HFFc6 (cell line): Measurements from ENCODE around the gene VAMP3. TPM values are rescaled to one million over a fixed set of nuclear protein-coding genes. Genes with fewer than 3 reads are reported as not detected.

Experiments
- DNase-seq: peaks from one replicate; pipeline ENCODE4 v3.0.0-alpha.2; 2018
- H3K27ac Mint-ChIP-seq: 2 replicates; pipeline ENCODE4 v1.8.0; 2020; ENCODE audit warnings: mild to moderate bottlenecking, mixed read lengths
- H3K27me3 Mint-ChIP-seq: 2 replicates; pipeline ENCODE4 v1.8.0; 2021; ENCODE audit warnings: mild to moderate bottlenecking, moderate library complexity, mixed read lengths; ENCODE audit not compliant: insufficient read depth
- H3K36me3 Mint-ChIP-seq: 2 replicates; pipeline ENCODE4 v1.8.0; 2021; ENCODE audit warnings: low read depth, mixed read lengths
- H3K4me1 Mint-ChIP-seq: 2 replicates; pipeline ENCODE4 v1.8.0; 2020; ENCODE audit warnings: low read depth, mixed read lengths
- H3K4me3 Mint-ChIP-seq: 2 replicates; pipeline ENCODE4 v1.8.0; 2020; ENCODE audit warnings: mild to moderate bottlenecking, moderate library complexity, mixed read lengths
- H3K9me3 Mint-ChIP-seq: 2 replicates; pipeline ENCODE4 v1.8.0; 2020; ENCODE audit warnings: mild to moderate bottlenecking, mixed read lengths
- CTCF ChIP-seq: fragments of 200-600 bp; sonication (generic); IDR thresholded peaks from 2 replicates; pipeline ENCODE4 v1.5.0; 2021; ENCODE audit warnings: antibody characterized with exemption, mild to moderate bottlenecking
- total RNA-seq, 6 experiments: library from RNA; stranded (reverse); fragmentation: NEBNext Ultra II Directional; extraction: Animal tissue kit (Norgen Biotek cat#: 25700); gene quantifications; 2 replicates in 1 of 6; 3 replicates in 5 of 6; pipeline ENCODE4 v1.2.3, GENCODE V29; 2021

Gene VAMP3
- total RNA-seq, 6 experiments from 2014 or later: 138 to 179 (median 163) TPM

GRCh38 chr1:7827126-7827955 is 56.2 kb downstream of the VAMP3 start:
- Mint-ChIP-seq H3K27me3 (no peaks in the 10 kb centered on the region; the same call in 1 of the 2 replicates), H3K4me1 (no peaks in the 10 kb centered on the region), H3K36me3 (peaks cover 18% of the 10 kb centered on the region), H3K27ac (no peak overlapping the region), H3K4me3 (no peak overlapping the region), H3K9me3 (no peaks in the 10 kb centered on the region)
- TF ChIP-seq CTCF: no peak
- no peak for DNase-seq

Other genes starting within 250 kb of the VAMP3 start
- 1 to 10 TPM; 5.7 to 8.1 (median 7.7) TPM for gene PER3, start 13.0 kb downstream of the VAMP3 start, total RNA-seq
- gene UTS2, start 81.8 kb downstream of the VAMP3 start, total RNA-seq: not detected
- gene TNFRSF9, start 169.5 kb downstream of the VAMP3 start, total RNA-seq: not detected
- 100 to 1,000 TPM; 331 to 377 (median 362) TPM for gene PARK7, start 190.4 kb downstream of the VAMP3 start, total RNA-seq